GM18499 (cell line): ENCODE data around the gene B4GALT7.

ENCODE experiments used
- ATAC-seq: cut with Tn5 transposase; IDR thresholded peaks from one replicate; pipeline ENCODE4 v1.9.1; 2021; ENCODE audit warnings: moderate number of reproducible peaks; ENCODE audit not compliant: insufficient read depth, unreplicated experiment

The B4GALT7 gene

GRCh38 chr5:177592905-177593304 is 7.0 kb upstream of the B4GALT7 start:
- ATAC-seq: no peak

- no peak for ATAC-seq
These were observed 6.4 kb upstream of the B4GALT7 start for GRCh38 chr5:177593511-177593910.

- ATAC-seq: no peak
These were observed 5.9 kb upstream of the B4GALT7 start for GRCh38 chr5:177594071-177594470.

GRCh38 chr5:177595026-177595585 is 4.8 kb upstream of the B4GALT7 start:
- no peak for ATAC-seq

GRCh38 chr5:177595991-177596774 is 3.7 kb upstream of the B4GALT7 start:
- no peak for ATAC-seq

GRCh38 chr5:177596775-177597238 is 3.1 kb upstream of the B4GALT7 start:
- no peak for ATAC-seq

GRCh38 chr5:177598477-177598876 is 1.5 kb upstream of the B4GALT7 start:
- ATAC-seq: no peak

- no peak for ATAC-seq
These were observed 631 bp downstream of the B4GALT7 start for GRCh38 chr5:177600508-177601018.

- no peak for ATAC-seq
These were observed 1.2 kb downstream of the B4GALT7 start for GRCh38 chr5:177601126-177601525.

GRCh38 chr5:177601577-177602457 is 1.9 kb downstream of the B4GALT7 start:
- no peak for ATAC-seq

- no peak for ATAC-seq
These were observed 2.5 kb downstream of the B4GALT7 start for GRCh38 chr5:177602458-177602830.

- ATAC-seq: no peak
These were observed 3.7 kb downstream of the B4GALT7 start for GRCh38 chr5:177603631-177604030.

GRCh38 chr5:177604116-177604521 is 4.2 kb downstream of the B4GALT7 start:
- ATAC-seq: no peak

GRCh38 chr5:177604656-177605055 is 4.7 kb downstream of the B4GALT7 start:
- ATAC-seq: no peak

- ATAC-seq: no peak
These were observed 5.1 kb downstream of the B4GALT7 start for GRCh38 chr5:177605078-177605477.

- ATAC-seq: no peak
These were observed 5.7 kb downstream of the B4GALT7 start for GRCh38 chr5:177605667-177606066.

GRCh38 chr5:177606071-177607051 is 6.4 kb downstream of the B4GALT7 start:
- ATAC-seq: no peak

- no peak for ATAC-seq
These were observed 7.2 kb downstream of the B4GALT7 start for GRCh38 chr5:177607115-177607451.

GRCh38 chr5:177607452-177608192 is 7.7 kb downstream of the B4GALT7 start:
- no peak for ATAC-seq
